Cerebellar cortex (tissue), 1 donor: ENCODE measurements around the gene FOSL1.

Experiments used
- DNase-seq: peaks from one replicate; pipeline ENCODE4 v3.0.0-alpha.2; 2015; ENCODE audit warnings: low spot score

Gene FOSL1

DNA sequence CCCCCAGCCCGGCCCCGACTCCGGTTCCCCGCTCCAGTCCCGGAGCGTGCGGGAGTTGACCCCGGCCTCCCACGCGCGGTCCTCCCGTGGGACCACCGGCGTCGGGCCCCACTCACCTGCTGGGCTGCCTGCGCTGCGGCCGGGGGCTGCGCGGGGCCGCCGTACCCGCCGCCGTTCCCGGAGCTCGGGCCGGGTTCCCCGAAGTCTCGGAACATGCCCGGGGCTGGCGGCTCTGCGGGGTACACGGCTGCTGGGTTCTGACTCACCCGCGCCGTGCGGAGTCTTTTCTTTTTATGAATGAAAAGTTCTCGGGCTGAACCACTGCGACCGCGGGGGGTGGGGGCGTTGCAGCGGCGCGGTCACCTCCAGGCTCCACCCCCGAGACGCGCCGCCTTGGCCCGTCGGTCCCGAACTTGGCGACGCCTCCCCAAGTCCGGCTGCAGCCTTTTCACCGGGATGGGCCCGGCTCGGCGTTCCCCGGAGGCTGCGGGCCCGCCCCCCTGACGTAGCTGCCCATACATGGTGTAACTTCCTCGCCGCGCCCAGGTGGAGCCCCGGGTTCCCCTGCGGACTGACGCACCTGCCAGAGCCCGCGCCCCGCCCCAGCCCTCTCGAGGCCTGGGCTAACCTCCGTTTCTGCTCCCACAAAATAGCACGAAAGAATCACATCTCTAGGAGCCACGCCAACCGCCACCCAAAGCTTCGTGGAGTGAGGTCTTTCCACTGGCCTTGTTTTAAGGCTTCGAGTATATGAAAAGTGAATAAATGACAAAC, at the start of gene FOSL1:
FOSL1 (minus strand) TSS at position 264 of the 774 bp plus-strand sequence; CDS start at position 215, 49 bp downstream.
- peak; percentile 83 for DNase-seq

DNA sequence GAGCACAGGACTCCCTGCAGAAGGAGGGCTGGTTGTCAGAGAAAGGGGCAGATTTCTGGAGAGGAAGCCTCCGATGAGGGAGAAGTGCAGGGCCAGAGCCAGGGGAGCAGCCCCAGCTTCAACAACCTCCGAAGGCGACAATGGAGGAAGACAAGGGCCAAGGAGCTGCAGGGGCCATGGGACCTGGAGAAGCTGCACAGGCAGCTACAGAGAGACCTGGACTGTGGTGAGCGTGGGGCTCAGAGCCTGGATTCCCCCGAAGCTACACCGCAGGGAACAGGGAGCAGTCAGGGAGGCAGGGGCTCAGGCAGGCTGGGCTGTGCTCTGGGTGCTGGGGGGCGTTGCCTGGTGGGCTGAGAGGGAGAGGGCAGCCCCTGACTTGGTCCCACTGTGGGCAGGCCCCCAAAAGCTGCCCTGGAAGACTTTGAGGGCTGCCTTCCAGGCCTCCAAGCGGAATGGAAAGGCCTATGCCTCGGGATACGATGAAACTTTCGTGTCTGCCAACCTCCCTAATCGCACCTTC, 47.5 kb upstream of the FOSL1 start:
- DNase-seq, result no peak

DNA sequence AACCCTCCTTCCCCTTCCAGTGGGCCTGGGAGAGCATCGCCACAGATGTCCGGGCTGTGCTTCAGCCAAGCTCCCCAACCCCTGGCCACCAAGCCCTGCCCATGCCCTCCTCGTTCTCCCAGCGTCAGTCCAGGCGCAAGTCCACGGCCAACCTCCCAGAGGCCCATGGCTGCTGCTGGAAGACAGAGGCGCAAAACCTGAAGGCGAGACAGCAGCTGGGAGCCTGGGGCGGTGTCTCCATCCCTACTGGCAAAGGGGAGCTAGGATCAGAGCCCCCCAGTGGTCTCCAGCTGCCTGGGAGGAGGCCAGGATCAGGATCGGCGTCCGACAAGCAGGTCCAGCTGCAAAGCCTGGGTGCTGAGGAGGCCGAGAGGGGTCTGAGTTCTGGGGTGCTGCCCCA, 46.9 kb upstream of the FOSL1 start:
- DNase-seq, result no peak

DNA sequence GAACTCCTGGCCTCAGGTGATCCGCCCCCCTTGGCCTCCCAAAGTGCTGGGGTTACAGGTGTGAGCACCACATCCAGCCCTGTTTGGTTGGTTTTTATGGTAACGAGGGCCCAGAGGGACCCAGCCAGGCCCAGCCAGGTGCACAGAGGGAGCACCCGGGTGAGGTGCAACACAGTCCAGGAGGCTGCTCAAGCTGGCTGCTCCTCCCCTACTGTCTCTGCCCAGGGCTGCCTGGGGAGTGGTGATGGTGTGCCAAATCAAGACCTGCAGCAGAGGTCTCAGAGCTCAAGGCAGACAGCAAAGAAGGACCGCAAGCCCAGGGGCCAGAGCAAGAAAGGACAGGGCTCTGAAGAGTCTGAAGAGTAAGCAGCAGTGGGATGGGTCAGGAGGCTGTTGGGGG, 46.5 kb upstream of the FOSL1 start:
- no peak for DNase-seq

DNA sequence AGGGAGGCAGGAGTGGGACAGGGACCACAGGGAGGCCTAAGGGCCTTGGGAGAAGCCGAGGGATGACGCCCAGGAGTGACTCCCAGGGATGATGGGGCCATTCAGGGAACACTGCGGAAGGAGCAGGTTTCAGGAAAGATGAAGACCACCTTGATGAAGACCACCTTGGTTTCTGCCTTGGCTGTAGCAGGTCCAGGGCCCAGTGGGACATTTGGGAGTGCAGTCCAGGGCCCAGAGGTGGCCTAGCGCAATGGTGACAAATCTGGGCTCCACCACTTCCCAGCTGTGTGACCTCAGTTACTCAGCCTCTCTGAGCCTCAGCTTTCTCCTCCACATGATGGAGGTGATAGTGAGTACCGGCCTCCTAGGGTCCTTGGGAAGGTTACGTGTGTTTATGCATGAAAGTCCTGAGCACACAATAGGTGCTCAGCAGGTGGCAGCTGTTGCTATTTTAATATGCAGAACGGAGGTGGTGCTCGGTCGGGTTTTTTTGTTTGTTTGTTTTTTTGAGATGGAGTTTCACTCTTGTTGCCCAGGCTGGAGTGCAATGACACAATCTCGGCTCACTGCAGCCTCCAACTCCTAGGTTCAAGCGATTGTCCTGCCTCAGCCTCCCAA, 45.9 kb upstream of the FOSL1 start:
- no peak for DNase-seq

DNA sequence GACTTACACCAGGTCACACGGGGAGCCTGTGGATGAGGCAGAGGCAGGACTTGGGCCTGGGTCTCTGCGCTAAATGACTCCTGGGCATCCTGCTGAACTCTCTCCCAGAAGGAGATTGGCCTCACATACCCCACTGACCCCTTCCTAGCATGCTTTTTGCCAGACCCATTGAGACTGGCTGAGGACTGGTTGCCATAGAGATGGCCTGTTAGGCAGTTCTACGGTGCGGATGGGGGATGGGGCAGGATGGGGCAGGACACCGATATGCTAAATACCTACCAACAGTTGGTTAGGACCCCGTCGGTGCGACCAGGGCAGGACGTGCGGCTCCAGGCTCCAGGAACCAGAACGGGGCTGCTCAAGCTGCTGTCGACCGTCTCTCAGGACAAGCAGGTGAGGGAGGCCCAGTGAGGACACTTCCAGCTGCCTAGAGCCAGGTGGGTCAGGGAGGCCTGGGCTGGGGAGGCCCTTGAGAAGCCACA, 45.3 kb upstream of the FOSL1 start, which contains the start of gene TSGA10IP:
TSGA10IP (plus strand) TSS at position 51 of the 482 bp plus-strand sequence; CDS start at position 247, 196 bp downstream.
- no peak for DNase-seq

DNA sequence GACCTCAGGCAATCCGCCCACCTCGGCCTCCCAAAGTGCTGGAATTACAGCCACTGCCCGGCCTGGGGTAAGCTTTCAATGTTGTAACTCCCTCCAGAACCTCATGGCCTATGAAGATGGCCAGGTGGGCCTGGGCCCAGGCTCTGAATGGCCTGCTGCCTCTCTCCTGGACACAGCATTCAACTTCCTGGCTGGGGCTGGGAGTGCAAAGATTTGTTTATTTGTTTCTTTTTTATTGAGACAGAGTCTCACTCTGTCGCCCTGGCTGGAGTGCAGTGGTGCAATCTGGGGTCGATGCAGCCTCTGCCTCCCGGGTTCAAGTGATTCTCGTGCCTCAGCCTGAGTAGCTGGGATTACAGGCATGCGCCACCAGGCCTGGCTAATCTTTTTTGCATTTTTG, 44.6 kb upstream of the FOSL1 start:
- no peak for DNase-seq

DNA sequence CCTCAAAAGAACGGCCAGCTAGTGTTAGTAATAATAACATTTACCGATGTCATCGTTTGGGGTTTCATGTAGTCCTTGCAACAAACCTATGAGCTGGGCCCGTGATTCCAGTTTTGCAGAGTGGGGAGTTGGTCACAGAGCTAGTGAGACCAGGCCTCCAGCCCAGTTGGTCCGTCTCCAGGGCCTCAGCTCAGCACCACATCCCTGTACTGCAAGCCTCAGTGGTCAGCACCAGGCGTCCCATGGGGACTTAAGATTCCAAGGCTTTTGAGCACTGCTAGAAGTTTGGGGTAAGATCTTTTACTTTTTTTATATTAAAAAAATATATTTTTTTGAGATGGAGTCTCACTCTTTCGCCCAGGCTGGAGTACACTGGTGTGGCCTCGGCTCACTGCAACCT, 44.0 kb upstream of the FOSL1 start:
- no peak for DNase-seq

DNA sequence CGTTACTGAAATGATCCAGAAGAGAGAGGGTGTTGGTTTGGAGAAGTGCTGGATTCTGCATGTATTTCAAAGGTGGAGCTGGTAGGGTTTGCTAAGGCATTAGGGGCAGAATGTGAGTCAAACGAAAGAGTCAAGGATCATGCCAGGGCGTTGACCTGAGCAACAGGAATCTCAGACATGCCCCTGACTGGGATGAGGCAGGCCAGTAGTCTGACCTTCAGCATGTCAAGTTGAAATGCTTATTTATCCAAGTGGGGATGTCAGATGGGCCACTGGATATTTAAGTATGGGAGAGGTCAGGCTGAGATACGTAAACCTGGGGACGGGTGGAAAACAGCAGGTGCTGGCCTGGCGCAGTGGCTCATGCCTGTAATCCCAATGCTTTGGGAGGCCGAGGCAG, 42.3 kb upstream of the FOSL1 start:
- no peak for DNase-seq

DNA sequence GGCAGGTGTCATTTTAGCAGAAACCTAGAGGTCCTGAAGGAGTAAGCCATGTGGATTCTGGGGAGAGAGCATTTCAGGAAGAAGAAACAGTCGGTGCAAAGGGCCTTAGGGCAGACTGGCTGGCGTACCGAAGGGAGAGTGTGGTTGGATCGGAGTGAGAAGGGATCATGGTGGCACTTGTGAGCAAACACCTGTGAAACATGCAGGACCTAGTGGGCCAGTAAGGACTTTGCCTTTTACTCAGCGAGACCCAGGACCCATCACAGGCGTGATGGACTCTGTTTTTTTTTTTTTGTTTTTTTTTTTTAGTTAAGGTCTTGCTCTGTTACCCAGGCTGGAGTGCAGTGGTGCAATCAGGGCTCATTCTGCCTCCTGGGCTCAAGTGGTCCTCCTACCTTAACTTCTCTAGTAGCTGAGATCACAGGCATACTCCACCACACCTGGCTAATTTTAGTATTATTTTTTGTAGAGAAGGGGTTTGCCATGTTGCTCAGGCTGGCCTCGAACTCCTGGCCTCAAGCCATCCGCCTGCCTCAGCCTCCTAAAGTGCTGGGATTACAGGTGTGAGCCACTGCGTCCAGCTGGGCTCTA, 41.6 kb upstream of the FOSL1 start:
- DNase-seq, result no peak

DNA sequence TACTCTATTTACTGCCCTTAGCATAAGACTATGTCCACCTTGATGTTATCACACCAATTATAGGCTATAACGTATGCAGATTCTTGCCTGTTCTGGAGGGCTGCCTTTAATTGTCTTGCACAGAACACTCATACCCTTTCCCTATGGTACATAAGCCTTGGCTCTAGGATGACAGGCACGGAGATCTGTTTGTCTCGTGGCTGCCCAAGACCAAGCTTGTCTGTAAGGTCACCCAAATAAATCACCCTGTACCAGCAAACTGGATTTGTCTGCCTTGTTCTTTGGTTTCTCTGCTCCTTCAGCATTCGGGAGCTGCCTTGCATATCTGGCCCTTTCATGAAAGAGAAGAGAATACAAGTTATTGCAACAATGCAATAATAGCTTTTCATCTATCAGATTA, 37.6 kb upstream of the FOSL1 start:
- no peak for DNase-seq

DNA sequence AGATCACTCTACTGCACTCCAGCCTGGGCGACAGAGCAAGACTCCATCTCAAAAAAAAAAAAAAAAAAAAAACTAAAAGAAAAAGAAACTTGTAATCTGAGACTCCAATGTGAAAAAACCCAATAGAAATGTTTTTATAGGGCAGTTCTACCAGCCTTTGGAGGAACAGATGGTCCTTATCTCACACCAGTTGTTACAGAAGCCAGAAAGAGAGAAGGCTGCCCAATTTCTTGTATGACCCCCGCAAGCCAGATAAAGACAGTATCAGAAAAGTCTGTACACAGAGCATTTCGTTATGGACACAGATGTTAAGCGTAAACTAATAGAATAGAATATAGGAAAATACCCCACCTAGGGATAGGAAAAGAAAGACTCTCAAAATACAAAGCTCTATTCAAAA, 33.8 kb upstream of the FOSL1 start:
- DNase-seq, result peak; percentile 66

DNA sequence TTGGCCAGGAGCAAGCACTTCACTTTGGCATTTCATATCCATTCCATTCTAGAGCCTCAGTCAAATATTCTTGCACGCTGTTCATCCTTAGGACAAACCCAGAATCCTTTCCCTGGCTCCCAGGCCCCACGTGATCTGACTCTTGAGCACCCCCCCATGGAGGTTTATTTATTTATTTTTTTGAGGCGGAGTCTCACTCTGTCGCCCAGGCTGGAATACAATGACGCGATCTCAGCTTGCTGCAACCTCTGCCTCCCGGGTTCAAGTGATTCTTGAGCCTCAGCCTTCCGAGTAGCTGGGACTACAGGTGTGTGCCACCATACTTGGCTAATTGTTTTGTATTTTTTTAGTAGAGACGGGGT, 32.4 kb upstream of the FOSL1 start:
- no peak for DNase-seq

DNA sequence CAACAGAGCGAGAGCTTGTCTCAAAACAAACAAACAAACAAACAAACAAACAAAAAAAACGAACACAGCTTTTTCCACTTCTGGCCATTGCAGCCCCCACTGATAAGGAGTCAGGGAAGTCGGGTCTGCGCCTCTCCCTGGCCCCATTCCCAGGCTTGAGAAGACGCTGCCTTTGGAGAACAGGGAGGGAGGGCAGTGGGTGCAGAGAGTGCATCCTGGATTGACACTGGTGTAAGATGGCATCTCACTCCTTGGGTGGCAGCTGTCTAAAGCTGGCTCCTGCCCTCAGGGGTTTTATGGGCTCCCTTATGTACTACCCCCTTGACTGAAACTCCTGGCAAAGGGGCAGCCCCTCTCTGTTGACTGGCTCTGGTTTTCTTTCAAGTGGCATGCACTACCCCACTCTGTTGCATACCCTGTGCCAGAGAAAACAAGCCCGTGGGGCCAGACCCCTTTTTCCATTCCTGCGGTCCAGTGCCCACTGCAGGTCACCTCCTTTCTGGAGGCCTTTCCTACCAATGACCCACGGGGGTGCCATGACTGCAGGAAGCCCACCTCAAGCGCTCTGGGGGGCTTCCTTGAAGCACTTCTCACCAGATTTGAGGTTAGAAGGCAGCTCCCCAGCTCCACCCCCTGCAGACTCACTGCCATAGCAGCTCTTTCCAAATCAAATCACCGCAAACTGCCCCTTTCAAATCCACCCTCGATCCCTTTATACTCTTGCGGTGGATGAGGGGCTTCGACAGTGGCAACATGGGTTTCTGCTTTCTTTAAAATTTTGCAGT, 31.8 kb upstream of the FOSL1 start:
- DNase-seq, result no peak

DNA sequence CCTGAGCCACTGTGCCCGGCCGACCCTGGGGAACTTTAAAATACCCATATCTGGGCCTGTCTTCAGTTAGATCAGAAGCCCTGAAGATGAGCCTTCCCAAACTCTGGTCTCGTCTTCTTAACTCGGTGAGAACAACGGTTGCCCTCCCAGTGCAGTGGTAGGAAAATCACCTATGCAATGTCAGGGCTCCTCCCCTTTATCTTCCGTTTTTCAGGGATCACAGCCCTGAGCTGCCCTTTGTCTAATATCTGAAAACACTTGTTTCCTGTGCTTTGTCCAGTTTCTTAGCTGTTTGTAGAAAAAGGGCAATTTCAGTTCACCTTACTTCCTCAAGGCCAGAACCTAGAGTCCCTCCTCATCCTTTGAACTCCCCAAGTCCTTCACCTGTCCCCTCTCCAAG, 28.5 kb upstream of the FOSL1 start:
- DNase-seq, result no peak

DNA sequence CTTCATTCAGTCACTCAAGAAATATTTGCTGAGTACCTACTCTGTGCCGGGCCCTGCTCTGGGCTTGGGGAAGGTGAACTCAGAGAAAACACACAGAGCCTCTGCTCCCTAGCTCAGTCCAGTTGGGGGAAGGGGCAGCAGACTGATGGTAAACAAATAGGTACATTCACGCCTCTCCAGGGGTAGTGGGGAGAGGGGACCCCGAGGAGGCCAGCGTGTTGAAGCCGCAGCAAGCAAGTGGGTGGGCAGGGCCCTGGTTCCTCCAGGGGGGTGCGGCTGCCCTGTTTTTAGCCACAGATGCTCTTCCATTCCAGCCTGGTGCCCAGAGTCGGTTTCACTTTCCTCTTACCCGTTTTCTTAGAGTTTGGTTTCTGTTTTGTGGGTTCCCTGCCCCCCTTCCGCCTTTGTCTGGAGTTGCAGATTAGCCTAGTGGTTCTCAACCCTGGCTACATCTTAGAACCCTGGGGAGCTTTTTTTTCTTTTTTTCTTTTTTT, 27.8 kb upstream of the FOSL1 start:
- DNase-seq, result no peak

DNA sequence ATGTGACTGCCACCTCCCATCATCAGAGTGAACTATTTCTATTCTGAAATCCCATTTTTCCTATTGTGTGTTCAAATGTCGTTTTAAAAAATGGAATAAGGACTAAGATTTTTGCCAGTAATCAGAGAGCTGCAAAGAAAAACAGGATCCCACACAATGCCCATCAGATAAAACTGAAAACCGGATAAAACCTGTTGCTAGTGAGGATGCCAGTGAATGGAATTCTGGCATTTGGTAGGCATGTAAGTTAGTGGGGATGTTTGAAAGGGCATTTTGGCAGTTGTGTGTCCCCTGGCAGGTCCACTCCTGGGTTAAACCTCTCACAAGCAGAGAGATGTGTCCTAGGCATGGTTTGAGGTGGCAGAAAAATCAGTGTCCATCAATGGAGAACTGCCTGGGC, 25.2 kb upstream of the FOSL1 start:
- DNase-seq, result no peak

DNA sequence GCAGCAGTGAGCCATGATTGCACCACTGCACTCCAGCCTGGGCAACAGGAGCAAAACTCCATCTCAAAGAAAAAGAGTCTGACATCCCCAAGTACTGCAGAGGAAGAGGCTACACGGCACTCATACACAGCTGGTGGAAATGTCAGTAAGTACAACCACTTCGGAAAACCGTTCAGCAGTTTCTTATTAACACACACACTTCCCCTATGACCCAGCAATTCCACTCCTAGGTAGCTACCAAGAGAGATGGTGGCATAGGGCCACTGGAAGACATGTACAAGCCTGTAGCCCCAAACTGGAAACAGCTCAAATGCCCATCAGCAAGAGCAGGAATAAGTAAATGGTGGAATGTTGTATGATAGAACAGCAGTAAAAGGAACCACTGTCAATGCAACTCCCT, 22.4 kb upstream of the FOSL1 start:
- no peak for DNase-seq

DNA sequence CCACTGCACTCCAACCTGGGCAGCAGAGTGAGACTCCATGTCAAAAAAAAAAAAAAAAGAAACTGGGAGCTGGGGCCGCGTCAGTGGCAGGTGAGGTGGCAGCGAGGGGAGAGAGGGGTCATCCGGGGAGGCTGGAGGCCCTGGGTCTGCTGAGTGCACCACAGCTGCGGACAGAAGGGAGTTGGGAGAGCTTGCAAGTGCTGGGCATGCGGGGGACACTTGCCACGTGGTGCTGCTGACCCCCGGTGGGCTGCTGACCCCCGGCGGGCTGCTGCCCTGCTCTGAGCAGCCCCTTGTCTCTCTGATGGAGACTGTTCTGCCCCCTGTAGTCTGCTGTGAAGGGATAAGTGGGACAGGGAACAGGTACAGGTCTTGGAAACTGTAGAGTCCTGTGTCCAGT, 21.7 kb upstream of the FOSL1 start:
- DNase-seq, result no peak

DNA sequence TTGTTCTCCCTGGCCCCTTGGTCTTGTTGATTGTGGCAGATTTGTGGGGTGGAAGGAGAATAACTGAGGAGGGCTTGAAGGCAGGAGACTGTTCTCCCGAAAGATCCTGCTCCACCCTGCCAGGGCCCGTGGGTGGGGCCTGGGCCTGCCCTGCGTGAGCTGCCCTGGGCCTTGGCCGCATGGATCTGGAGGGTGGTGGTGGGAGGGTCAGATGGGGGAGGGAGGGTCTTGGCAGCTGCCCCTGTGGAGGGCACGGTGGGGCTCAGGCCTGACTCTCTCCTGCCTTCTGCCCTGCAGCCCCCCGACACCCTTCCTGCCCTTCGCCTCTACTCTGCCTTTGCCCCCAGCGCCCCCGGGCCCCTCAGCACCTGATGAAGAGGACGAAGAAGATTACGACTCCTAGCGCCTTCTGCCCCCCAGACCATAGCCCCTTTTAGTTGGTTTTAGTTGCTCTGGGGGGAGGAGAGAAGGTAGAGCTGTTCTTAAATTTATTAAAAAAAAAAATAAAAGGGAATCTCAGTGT, 20.9 kb upstream of the FOSL1 start:
- no peak for DNase-seq

DNA sequence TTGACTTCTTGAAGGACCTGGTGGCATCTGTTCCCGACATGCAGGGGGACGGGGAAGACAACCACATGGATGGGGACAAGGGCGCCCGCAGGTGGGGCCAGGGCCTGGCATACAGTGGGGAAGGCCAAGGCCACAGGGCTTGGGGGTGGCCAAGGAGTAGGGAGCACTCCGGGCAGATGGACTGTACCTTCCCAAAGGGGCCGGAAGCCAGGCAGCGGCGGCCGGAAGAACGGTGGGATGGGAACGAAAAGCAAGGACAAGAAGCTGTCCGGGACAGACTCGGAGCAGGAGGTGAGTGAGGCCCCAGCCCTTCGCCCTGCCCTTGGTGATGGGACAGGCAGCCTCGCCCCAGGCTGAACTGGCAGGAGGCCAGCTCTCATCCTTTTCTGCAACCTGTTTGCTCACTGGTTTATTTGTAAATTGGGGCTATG, 20.2 kb upstream of the FOSL1 start:
- no peak for DNase-seq
